Nephron progenitor cell (in vitro differentiated cells): Measurements from ENCODE around the gene SLC22A1.

ENCODE experiments used
- DNase-seq: peaks from one replicate; pipeline ENCODE4 v3.0.0; 2021
- H3K27ac Mint-ChIP-seq: 2 replicates; pipeline ENCODE4 v1.8.0; 2021; ENCODE audit warnings: mild to moderate bottlenecking, moderate library complexity, mixed read lengths
- H3K27me3 Mint-ChIP-seq: 2 replicates; pipeline ENCODE4 v1.8.0; 2021; ENCODE audit warnings: mild to moderate bottlenecking, low read depth, mixed read lengths; ENCODE audit not compliant: poor library complexity
- H3K36me3 Mint-ChIP-seq: 2 replicates; pipeline ENCODE4 v1.8.0; 2021; ENCODE audit warnings: low read depth, mixed read lengths
- H3K4me1 Mint-ChIP-seq: 2 replicates; pipeline ENCODE4 v1.8.0; 2021; ENCODE audit warnings: mixed read lengths
- H3K4me3 Mint-ChIP-seq: 2 replicates; pipeline ENCODE4 v1.8.0; 2021; ENCODE audit warnings: mild to moderate bottlenecking, moderate library complexity, mixed read lengths
- H3K9me3 Mint-ChIP-seq: 2 replicates; pipeline ENCODE4 v1.8.0; 2021; ENCODE audit warnings: mild to moderate bottlenecking, moderate library complexity, mixed read lengths
- TF ChIP-seq, protein P1 (sequence below): fragments of 200-600 bp; sonication (generic); IDR thresholded peaks from 2 replicates; pipeline ENCODE4 v1.5.0; 2021; ENCODE audit warnings: antibody characterized with exemption

Gene SLC22A1

DNA sequence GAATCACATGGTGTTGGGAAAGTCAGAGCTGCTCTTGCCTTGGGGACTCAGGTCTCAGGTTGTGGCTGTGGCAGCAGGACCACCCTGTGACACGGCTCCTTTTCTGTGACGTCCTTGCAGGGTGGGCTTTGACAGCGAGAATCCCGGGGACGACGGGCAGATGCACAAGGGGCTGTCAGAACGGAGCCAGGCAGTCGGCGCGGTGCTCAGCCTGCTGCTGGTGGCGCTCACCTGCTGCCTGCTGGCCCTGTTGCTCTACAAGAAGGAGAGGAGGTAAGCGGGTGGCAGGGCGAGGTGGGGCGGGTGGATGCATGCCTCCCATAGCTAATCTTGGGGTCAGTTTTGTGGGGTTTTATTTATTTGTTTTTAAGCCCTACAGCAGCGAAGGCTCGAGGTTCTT is 19.2 kb upstream of the SLC22A1 start:
- Mint-ChIP-seq H3K27me3 (no peaks in the 10 kb centered on the region), H3K36me3 (peaks cover 74% of the 10 kb centered on the region), H3K9me3 (no peaks in the 10 kb centered on the region), H3K4me3 (no peak overlapping the region), H3K27ac (peak overlapping the region; percentile 81), H3K4me1 (peaks cover 8% of the 10 kb centered on the region)
- TF ChIP-seq, protein P1, sequence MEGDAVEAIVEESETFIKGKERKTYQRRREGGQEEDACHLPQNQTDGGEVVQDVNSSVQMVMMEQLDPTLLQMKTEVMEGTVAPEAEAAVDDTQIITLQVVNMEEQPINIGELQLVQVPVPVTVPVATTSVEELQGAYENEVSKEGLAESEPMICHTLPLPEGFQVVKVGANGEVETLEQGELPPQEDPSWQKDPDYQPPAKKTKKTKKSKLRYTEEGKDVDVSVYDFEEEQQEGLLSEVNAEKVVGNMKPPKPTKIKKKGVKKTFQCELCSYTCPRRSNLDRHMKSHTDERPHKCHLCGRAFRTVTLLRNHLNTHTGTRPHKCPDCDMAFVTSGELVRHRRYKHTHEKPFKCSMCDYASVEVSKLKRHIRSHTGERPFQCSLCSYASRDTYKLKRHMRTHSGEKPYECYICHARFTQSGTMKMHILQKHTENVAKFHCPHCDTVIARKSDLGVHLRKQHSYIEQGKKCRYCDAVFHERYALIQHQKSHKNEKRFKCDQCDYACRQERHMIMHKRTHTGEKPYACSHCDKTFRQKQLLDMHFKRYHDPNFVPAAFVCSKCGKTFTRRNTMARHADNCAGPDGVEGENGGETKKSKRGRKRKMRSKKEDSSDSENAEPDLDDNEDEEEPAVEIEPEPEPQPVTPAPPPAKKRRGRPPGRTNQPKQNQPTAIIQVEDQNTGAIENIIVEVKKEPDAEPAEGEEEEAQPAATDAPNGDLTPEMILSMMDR = no peak
- DNase-seq = no peak

DNA sequence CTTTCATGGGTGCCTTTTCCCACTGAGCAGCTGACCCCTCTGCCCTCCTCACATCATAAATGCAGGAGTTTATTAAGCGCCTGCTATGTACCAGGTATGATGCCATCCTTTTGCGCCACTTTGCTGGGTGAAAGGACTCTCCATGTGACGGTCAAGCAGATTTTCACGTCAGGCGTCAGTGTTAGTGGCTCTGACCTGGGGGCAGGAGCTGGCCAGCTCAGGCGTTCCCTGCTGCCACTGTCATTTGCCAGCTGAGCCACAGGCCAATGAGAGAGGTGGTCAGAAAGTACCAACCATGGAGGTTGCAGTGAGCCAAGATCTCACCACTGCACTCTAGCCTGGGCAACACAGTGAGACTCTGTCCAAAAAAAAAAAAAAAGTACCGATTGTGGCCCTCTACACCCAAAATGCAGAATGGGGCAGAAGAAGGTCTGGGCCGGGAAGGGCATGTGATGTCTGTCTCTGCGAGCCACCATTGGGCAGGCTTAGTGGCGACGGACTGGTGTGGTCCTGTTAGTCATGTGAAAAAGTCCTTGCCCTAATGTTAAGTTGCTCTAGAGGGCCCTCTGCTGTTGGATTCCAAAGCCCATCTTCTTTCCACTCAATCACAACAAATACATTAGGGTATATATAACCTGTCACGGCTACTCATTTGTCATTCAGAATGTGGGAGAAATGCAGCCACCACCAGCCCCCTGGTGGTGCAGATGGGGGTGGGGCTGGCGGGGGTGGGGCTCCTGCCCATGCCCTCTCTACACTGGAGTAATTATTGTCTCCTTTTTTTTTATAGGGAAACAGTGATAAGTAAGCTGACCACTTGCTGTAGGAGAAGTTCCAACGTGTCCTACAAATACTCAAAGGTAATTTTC is 18.4 kb upstream of the SLC22A1 start:
- no peak for DNase-seq
- no peaks in the 10 kb centered on the region for H3K27me3 Mint-ChIP-seq
- peaks cover 8% of the 10 kb centered on the region for H3K4me1 Mint-ChIP-seq
- TF ChIP-seq, protein P1 = peak; percentile 18
- no peaks in the 10 kb centered on the region for H3K9me3 Mint-ChIP-seq
- H3K36me3 Mint-ChIP-seq = peaks cover 69% of the 10 kb centered on the region
- no peak overlapping the region for H3K27ac Mint-ChIP-seq
- no peak overlapping the region for H3K4me3 Mint-ChIP-seq

DNA sequence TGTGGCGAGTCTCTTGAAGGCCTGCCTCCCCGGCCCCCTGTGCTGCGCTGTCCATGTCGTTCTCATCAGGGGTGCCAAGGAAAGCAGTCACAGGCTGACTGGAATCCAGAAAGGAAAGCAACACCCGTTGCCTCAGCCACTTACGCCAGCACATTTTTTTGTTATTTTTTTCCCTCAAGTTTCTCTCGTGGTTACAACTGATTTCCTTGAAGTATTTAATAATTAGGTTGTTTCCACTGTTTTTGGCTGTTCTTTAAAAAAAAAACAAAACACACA is 17.9 kb upstream of the SLC22A1 start:
- peaks cover 65% of the 10 kb centered on the region for H3K36me3 Mint-ChIP-seq
- no peak for DNase-seq
- TF ChIP-seq, protein P1 = no peak
- peaks cover 8% of the 10 kb centered on the region for H3K4me1 Mint-ChIP-seq
- H3K27ac Mint-ChIP-seq = no peak overlapping the region
- no peaks in the 10 kb centered on the region for H3K9me3 Mint-ChIP-seq
- no peaks in the 10 kb centered on the region for H3K27me3 Mint-ChIP-seq
- H3K4me3 Mint-ChIP-seq = no peak overlapping the region

DNA sequence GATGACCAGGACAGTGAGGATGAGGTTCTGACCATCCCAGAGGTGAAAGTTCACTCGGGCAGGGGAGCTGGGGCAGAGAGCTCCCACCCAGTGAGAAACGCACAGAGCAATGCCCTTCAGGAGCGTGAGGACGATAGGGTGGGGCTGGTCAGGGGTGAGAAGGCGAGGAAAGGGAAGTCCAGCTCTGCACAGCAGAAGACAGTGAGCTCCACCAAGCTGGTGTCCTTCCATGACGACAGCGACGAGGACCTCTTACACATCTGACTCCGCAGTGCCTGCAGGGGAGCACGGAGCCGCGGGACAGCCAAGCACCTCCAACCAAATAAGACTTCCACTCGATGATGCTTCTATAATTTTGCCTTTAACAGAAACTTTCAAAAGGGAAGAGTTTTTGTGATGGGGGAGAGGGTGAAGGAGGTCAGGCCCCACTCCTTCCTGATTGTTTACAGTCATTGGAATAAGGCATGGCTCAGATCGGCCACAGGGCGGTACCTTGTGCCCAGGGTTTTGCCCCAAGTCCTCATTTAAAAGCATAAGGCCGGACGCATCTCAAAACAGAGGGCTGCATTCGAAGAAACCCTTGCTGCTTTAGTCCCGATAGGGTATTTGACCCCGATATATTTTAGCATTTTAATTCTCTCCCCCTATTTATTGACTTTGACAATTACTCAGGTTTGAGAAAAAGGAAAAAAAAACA is 16.6 kb upstream of the SLC22A1 start:
- Mint-ChIP-seq H3K4me1 (peaks cover 8% of the 10 kb centered on the region), H3K4me3 (no peak overlapping the region), H3K27ac (peak overlapping the region; percentile 83), H3K27me3 (no peaks in the 10 kb centered on the region), H3K36me3 (peaks cover 56% of the 10 kb centered on the region), H3K9me3 (no peaks in the 10 kb centered on the region)
- TF ChIP-seq, protein P1 = no peak
- DNase-seq = no peak

DNA sequence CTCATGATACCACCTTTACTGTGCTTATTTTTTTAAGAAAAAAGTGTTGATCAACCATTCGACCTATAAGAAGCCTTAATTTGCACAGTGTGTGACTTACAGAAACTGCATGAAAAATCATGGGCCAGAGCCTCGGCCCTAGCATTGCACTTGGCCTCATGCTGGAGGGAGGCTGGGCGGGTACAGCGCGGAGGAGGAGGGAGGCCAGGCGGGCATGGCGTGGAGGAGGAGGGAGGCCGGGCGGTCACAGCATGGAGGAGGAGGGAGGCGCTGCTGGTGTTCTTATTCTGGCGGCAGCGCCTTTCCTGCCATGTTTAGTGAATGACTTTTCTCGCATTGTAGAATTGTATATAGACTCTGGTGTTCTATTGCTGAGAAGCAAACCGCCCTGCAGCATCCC is 15.6 kb upstream of the SLC22A1 start:
- Mint-ChIP-seq H3K9me3 (no peaks in the 10 kb centered on the region), H3K4me1 (peaks cover 8% of the 10 kb centered on the region), H3K36me3 (peaks cover 57% of the 10 kb centered on the region), H3K27me3 (no peaks in the 10 kb centered on the region), H3K4me3 (no peak overlapping the region), H3K27ac (no peak overlapping the region)
- TF ChIP-seq, protein P1 = no peak
- no peak for DNase-seq
